HG02840 (cell line): ENCODE measurements around the gene CYLD.

Experiments used
- ATAC-seq: cut with Tn5 transposase; IDR thresholded peaks from one replicate; pipeline ENCODE4 v1.9.1; 2021; ENCODE audit warnings: mild to moderate bottlenecking, moderate library complexity, moderate number of reproducible peaks; ENCODE audit not compliant: unreplicated experiment, low FRiP score

Gene CYLD

GRCh38 chr16:50736448-50736847, 5.4 kb upstream of the CYLD start:
- no peak for ATAC-seq

- ATAC-seq: no peak
These were observed 4.4 kb upstream of the CYLD start for GRCh38 chr16:50737420-50737959.

GRCh38 chr16:50739031-50739430, 2.9 kb upstream of the CYLD start:
- ATAC-seq: no peak

- no peak for ATAC-seq
These were observed 1.1 kb upstream of the CYLD start for GRCh38 chr16:50740736-50741135.

GRCh38 chr16:50741225-50741780, 583 bp upstream of the CYLD start:
- no peak for ATAC-seq

- no peak for ATAC-seq
These were observed 802 bp downstream of the CYLD start for GRCh38 chr16:50742576-50743200.

- ATAC-seq: no peak
These were observed 1.8 kb downstream of the CYLD start for GRCh38 chr16:50743581-50744225.

GRCh38 chr16:50744881-50745280, 3.0 kb downstream of the CYLD start:
- ATAC-seq: no peak

- ATAC-seq: no peak
These were observed 4.1 kb downstream of the CYLD start for GRCh38 chr16:50745940-50746339.

GRCh38 chr16:50747207-50747956, 5.5 kb downstream of the CYLD start:
- ATAC-seq: no peak

GRCh38 chr16:50751528-50751927, 9.6 kb downstream of the CYLD start:
- no peak for ATAC-seq

- ATAC-seq: no peak
These were observed 10.8 kb downstream of the CYLD start for GRCh38 chr16:50752471-50753235.

GRCh38 chr16:50756473-50756872, 14.6 kb downstream of the CYLD start:
- no peak for ATAC-seq

- no peak for ATAC-seq
These were observed 19.4 kb downstream of the CYLD start for GRCh38 chr16:50761267-50761666.

GRCh38 chr16:50762241-50762640, 20.4 kb downstream of the CYLD start:
- no peak for ATAC-seq

GRCh38 chr16:50763211-50763610, 21.3 kb downstream of the CYLD start:
- no peak for ATAC-seq

GRCh38 chr16:50765260-50765659, 23.4 kb downstream of the CYLD start:
- ATAC-seq: no peak

GRCh38 chr16:50765861-50766260, 24.0 kb downstream of the CYLD start:
- no peak for ATAC-seq

GRCh38 chr16:50767197-50767596, 25.3 kb downstream of the CYLD start:
- no peak for ATAC-seq

- ATAC-seq: no peak
These were observed 29.5 kb downstream of the CYLD start for GRCh38 chr16:50771366-50771765.
